ENCODE measurements around the gene NDUFA6. TPM values are rescaled to one million over a fixed set of nuclear protein-coding genes. Genes with fewer than 3 reads are reported as not detected.
"Not testable (repeated sequence)": the region's sequence is repeated elsewhere in the genome, so short reads cannot be mapped to it uniquely, and the experiment has no call there.

NDUFA6 gene
- total and polyA plus RNA-seq, 10 of the 15 experiments (the other 5 are each of a cell fraction or from before 2014, with no cell fraction given), result 85.9 to 511 (median 128) TPM

GRCh38 chr22:42112793-42113192 is 22.2 kb upstream of the NDUFA6 start:
- RAD21 ChIA-PET (ENCODE audit: unreplicated experiment), result interaction anchor here (0.7 to 3.7 kb wide), 9 partner anchors 9 to 324 kb away, joined by 3 to 25 read pairs (median 4); partner anchors contain the start of gene NDUFA6
- H3K27me3 ChIP-seq (replicated peaks in 1 of 2; ENCODE audit: control insufficient read depth in 2 of 2, insufficient read depth in 2 of 2, low read length in 1 of 2); ATAC-seq; in situ Hi-C loops (cut with MboI); DNase-seq (ENCODE audit: low read depth, low spot score); FAIRE-seq; H3K9ac ChIP-seq (ENCODE audit: control insufficient read depth, insufficient read depth, low read length); H3K4me1 ChIP-seq (ENCODE audit: control insufficient read depth, insufficient read depth, low read length); BruUV-seq (replicated peaks); H3K4me2 ChIP-seq (ENCODE audit: control insufficient read depth, insufficient read depth); H3K79me2 ChIP-seq (ENCODE audit: control insufficient read depth, insufficient read depth, low read length); H4K20me1 ChIP-seq (ENCODE audit: control insufficient read depth, insufficient read depth); H2AFZ ChIP-seq (ENCODE audit: control insufficient read depth, low read depth, low read length); H3K36me3 ChIP-seq (ENCODE audit: control insufficient read depth in 2 of 2, insufficient read depth in 2 of 2, low read length in 1 of 2); H3K4me3 ChIP-seq; H3K27ac ChIP-seq (ENCODE audit: control insufficient read depth, insufficient read depth): not testable (repeated sequence)
- 33% methylated on average over 4 of the region's 4 CpGs for WGBS (ENCODE audit: insufficient coverage, insufficient replicate concordance, low lambda C conversion rate, missing lambda C conversion rate)
- intact Hi-C loops (cut with micrococcal nuclease; ENCODE audit: unreplicated experiment), result loop anchor here (5.0 kb wide), 1 partner anchor 160 kb away; the partner anchor contains the start of gene SMIM45
- POLR2A ChIA-PET, result interaction anchor here (0.7 kb wide), 1 partner anchor 156 kb away, joined by 3 read pairs; no protein-coding TSS in a partner anchor
- TF ChIP-seq CTCF (IDR thresholded peaks at IDR 0.05 in 2 of 3, conservative IDR thresholded peaks at IDR 0.05 in 1 of 3; ENCODE audit: control insufficient read depth in 2 of 3, extremely low read depth in 1 of 3, insufficient read depth in 1 of 3, low read depth in 3 of 3, low read length in 3 of 3), result peak in 2 of 3 experiments; percentile 24 to 39; a peak in 4 of 6 replicates
- TF ChIP-seq RAD21 (IDR thresholded peaks at IDR 0.05; ENCODE audit: insufficient read depth, low read depth, low read length), result peak; percentile 52
- TF ChIP-seq SMC3 (IDR thresholded peaks at IDR 0.05; ENCODE audit: borderline replicate concordance, low read length), result peak; percentile 21; the same call in 1 of the 2 replicates
- SMC1A ChIA-PET (ENCODE audit: uncharacterized antibody, unreplicated experiment), result interaction anchor here (0.7 to 4.7 kb wide), 14 partner anchors 9 to 416 kb away, joined by 3 to 33 read pairs (median 4); partner anchors contain the start of genes MEI1 and NDUFA6
- H3K9me3 ChIP-seq (replicated peaks; ENCODE audit: control insufficient read depth, insufficient read depth, low read length), result peaks cover 11% of the 10 kb centered on the region; the same call in 2 of the 3 replicates
- CTCF ChIA-PET, result interaction anchor here (0.7 to 4.9 kb wide), 18 partner anchors 10 to 331 kb away, joined by 3 to 57 read pairs (median 4); partner anchors contain the start of genes NDUFA6, SEPTIN3 and WBP2NL

Measured in GM12878 (cell line).